ENCODE measurements around the gene SNTA1.

The SNTA1 gene

DNA sequence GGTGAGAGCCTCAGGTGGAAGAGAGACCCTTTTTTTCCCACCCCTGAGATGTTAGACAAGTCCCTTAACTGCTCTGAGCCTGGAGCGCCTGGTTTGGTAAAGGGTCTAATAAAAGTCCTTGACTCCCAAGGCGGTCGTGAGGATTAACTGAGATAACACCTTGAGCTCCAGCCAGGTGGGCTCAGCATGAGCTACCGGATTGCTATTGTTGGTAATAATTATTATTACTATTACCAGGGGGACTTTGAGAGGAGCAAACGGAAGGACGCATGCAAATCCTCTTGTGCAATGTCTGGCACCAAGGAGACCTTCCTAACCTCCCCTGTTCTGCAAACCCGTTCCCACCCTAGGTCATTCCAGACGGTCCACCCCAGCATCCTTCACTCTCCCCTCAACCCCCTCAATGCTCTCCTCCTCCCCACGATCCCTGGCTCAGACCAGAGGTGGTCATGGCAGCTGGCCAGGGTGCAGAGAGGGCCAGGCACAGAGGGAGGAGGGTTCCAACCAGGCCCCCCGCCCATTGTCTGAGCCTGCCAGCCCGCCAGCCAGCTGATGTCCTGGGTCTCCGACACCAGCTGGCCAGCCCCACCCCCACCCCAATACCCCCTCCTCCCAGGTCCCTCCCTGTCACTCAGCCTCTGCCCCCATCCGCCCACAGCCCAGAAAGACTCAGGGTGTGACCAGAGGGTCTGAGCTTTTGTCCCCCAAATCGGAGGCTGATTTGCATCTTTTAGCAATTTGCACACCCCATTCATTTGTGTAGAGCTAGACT lies 32.0 kb upstream of the SNTA1 start:
- POLR2A ChIA-PET, result interaction anchor here (0.8 kb wide), 1 partner anchor 14 kb away, joined by 3 read pairs; the partner anchor contains the start of gene CBFA2T2
- CTCF ChIA-PET, result interaction anchor here (1.3 kb wide), 1 partner anchor 18 kb away, joined by 5 read pairs; no protein-coding TSS in a partner anchor
- H3K4me3 ChIP-seq (ENCODE audit: low read depth, low read length), result no peak overlapping the region
- DNase-seq (ENCODE audit: low read depth, low spot score), result no peak
- TF ChIP-seq CTCF (IDR thresholded peaks at IDR 0.05; ENCODE audit: insufficient read depth, low read length, missing control alignments), result no peak

DNA sequence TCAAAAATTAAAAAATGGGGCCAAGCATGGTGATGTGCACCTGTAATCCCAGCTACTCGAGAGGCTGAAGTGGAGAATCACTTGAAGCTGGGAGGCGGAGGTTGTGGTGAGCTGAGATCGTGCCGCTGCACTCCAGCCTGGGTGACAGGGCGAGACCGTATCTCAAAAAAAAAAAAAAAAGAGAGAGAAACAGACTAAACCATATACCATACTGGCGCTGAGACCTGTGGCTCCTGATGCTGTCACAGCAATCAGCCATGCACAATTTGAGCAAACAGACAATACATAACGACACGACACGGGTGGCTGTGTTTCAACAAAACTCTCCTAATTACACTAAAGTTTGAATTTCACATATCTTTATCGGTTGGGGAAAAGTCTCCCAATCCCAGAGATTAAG lies 31.4 kb upstream of the SNTA1 start:
- DNase-seq (ENCODE audit: low read depth, low spot score), result no peak
- ChIA-PET CTCF (interaction anchor here (1.3 kb wide), 1 partner anchor 17 kb away, joined by 5 read pairs; no protein-coding TSS in a partner anchor), POLR2A (no interaction called here)
- no peak for TF ChIP-seq CTCF (IDR thresholded peaks at IDR 0.05; ENCODE audit: insufficient read depth, low read length, missing control alignments)
- H3K4me3 ChIP-seq (ENCODE audit: low read depth, low read length), result no peak overlapping the region

DNA sequence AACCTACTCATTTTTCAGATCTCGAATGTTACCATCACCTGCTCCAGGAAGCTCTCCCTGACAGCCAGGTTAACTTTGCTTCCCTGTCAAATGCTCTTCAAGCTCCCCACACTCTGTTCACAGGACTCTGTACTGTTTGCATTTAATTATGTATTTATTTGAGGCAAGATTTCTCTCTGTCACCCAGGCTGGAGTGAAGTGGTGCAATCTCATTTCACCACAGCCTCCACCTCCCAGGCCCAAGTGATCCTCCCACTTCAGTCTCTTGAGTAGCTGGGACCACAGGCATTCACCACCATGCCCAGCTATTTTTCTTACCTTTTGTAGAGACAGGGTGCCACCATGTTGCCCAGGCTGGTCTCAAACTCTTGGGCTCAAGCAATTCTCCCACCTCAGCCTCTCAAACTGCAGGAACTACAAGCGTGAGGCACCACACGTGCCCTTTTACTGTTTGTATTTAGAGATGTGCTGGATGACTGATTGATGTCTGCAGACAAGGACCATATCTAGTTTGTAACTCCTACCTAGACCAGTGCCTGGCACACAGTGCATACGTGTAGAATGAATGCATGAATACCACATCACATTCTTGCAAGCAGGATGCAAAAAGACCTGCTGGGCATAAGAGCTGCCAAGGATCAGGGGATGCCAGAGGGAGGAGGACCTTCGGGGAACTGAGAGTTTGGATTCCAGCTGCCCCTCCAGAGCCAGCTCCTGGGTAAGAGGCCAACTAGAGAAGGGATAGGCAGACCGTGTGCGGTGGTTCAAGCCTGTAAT lies 30.7 kb upstream of the SNTA1 start:
- no peak for DNase-seq (ENCODE audit: low read depth, low spot score)
- ChIA-PET CTCF (interaction anchor here (1.3 kb wide), 2 partner anchors 17 to 19 kb away, joined by 4 to 5 read pairs; no protein-coding TSS in a partner anchor), POLR2A (no interaction called here)
- H3K4me3 ChIP-seq (ENCODE audit: low read depth, low read length), result no peak overlapping the region
- TF ChIP-seq CTCF (IDR thresholded peaks at IDR 0.05; ENCODE audit: insufficient read depth, low read length, missing control alignments), result no peak

GRCh38 chr20:33472868-33473435 lies 29.4 kb upstream of the SNTA1 start:
- TF ChIP-seq CTCF (IDR thresholded peaks at IDR 0.05; ENCODE audit: insufficient read depth, low read length, missing control alignments), result no peak
- ChIA-PET CTCF (interaction anchor here (1.1 to 3.4 kb wide), 3 partner anchors 16 to 33 kb away, joined by 3 to 12 read pairs (median 4); no protein-coding TSS in a partner anchor), POLR2A (no interaction called here)
- no peak for DNase-seq (ENCODE audit: low read depth, low spot score)
- no peak overlapping the region for H3K4me3 ChIP-seq (ENCODE audit: low read depth, low read length)

DNA sequence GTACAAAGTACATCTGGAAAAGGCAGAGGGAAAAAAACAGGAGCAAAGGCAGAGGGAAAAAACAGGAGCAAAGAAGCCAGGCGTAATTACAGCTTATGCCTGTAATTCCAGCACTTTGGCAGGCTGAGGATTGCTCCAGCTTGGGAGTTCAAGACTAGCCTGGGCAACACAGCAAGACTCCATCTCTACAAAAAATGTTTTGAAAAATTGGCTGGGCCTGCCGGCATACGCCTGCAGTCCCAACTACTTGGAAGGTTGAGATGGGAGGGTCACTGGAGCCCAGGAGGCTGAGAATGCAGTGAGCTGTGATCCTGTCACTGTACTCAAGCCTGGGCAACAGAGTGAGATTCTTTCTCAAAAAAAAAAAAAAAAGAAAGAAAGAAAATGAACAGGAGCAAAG lies 27.3 kb upstream of the SNTA1 start:
- ChIA-PET CTCF (interaction anchor here (1.2 to 3.4 kb wide), 4 partner anchors 13 to 182 kb away, joined by 3 to 12 read pairs (median 5); no protein-coding TSS in a partner anchor), POLR2A (interaction anchor here (0.6 to 1.3 kb wide), 2 partner anchors 19 to 206 kb away, joined by 3 read pairs; partner anchors contain the start of gene CBFA2T2)
- no peak for TF ChIP-seq CTCF (IDR thresholded peaks at IDR 0.05; ENCODE audit: insufficient read depth, low read length, missing control alignments)
- DNase-seq (ENCODE audit: low read depth, low spot score), result no peak
- no peak overlapping the region for H3K4me3 ChIP-seq (ENCODE audit: low read depth, low read length)
